COLO668 (cell line): ENCODE results near the gene GPR153.
A peak's percentile ranks its signal among the peaks of the same experiment; 100 is the strongest.
"Not testable (repeated sequence)": the region's sequence is repeated elsewhere in the genome, so short reads cannot be mapped to it uniquely, and the experiment has no call there.

Source experiments
- DNase-seq: peaks from one replicate; lab custom pipeline; 2025; ENCODE audit not compliant: unreplicated experiment; lab: John Stamatoyannopoulos, UW

Gene GPR153

GRCh38 chr1:6260961-6261614 is at the start of gene GPR153:
GPR153 (minus strand) TSS chr1:6261098; CDS start chr1:6254905, 6,193 bp downstream.
- DNase-seq = peak; percentile 70

- DNase-seq = no peak
These were observed 49.4 kb upstream of the GPR153 start for GRCh38 chr1:6310116-6310848.

GRCh38 chr1:6309564-6309963 is 48.7 kb upstream of the GPR153 start:
- DNase-seq = no peak

- DNase-seq = no peak
These were observed 47.6 kb upstream of the GPR153 start for GRCh38 chr1:6308449-6308848.

- DNase-seq = not testable (repeated sequence)
These were observed 46.8 kb upstream of the GPR153 start for GRCh38 chr1:6307682-6308081.

GRCh38 chr1:6307099-6307498 is 46.2 kb upstream of the GPR153 start:
- DNase-seq = no peak

- no peak for DNase-seq
These were observed 42.6 kb upstream of the GPR153 start for GRCh38 chr1:6303397-6304012.

GRCh38 chr1:6302568-6302967 is 41.7 kb upstream of the GPR153 start:
- DNase-seq = no peak

GRCh38 chr1:6301526-6301925 is 40.6 kb upstream of the GPR153 start:
- DNase-seq = no peak

GRCh38 chr1:6300342-6301048 is 39.6 kb upstream of the GPR153 start:
- no peak for DNase-seq

- DNase-seq = no peak
These were observed 38.8 kb upstream of the GPR153 start for GRCh38 chr1:6299557-6300165.

- DNase-seq = no peak
These were observed 38.1 kb upstream of the GPR153 start for GRCh38 chr1:6298940-6299465.

- no peak for DNase-seq
These were observed 37.6 kb upstream of the GPR153 start for GRCh38 chr1:6298530-6298929.

GRCh38 chr1:6295910-6296309 is 35.0 kb upstream of the GPR153 start:
- DNase-seq = no peak

GRCh38 chr1:6294890-6295556 is 34.1 kb upstream of the GPR153 start:
- no peak for DNase-seq

- no peak for DNase-seq
These were observed 33.4 kb upstream of the GPR153 start for GRCh38 chr1:6294080-6294889.

GRCh38 chr1:6292102-6292501 is 31.2 kb upstream of the GPR153 start:
- no peak for DNase-seq

- no peak for DNase-seq
These were observed 27.8 kb upstream of the GPR153 start for GRCh38 chr1:6288665-6289064.

- no peak for DNase-seq
These were observed 27.1 kb upstream of the GPR153 start for GRCh38 chr1:6288026-6288425.
